A673 (cell line): ENCODE measurements around the gene DUOX1.

Experiments used
- EZH2 ChIP-seq: fragments of 200-600 bp; sonication (generic); IDR thresholded peaks from 2 replicates; pipeline ENCODE4 v1.6.1; 2017; ENCODE audit warnings: borderline replicate concordance, low read depth, mild to moderate bottlenecking, mixed read lengths, antibody characterized with exemption, low read length; ENCODE audit not compliant: poor library complexity, severe bottlenecking
- TF ChIP-seq, protein P1 (sequence below): fragments of 300-800, 200-600 bp; sonication (generic); conservative IDR thresholded peaks from 2 replicates; pipeline ENCODE4 v1.5.1; 2017; ENCODE audit warnings: low read depth, mild to moderate bottlenecking, antibody characterized with exemption, low read length, moderate library complexity, mixed read lengths

DNA sequence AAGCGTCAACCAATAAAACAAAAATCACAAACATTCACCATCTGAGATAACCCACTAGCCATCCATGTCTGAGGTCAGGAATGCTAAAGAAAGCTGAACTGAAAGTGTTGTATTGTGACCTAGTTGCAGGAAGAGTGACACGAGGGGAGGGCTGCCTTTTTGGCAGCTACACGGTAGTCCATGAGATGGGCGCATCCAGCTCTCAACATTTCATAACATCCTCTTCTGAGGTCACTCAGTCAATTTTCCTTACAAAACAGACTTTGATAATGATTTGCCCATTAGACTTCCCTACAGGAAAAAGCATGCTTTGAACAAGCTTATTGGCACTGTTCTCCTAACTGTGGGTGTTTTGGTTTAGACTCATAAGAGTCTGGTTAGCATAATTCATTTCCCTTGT, 73.4 kb downstream of the DUOX1 start:
- TF ChIP-seq, protein P1, sequence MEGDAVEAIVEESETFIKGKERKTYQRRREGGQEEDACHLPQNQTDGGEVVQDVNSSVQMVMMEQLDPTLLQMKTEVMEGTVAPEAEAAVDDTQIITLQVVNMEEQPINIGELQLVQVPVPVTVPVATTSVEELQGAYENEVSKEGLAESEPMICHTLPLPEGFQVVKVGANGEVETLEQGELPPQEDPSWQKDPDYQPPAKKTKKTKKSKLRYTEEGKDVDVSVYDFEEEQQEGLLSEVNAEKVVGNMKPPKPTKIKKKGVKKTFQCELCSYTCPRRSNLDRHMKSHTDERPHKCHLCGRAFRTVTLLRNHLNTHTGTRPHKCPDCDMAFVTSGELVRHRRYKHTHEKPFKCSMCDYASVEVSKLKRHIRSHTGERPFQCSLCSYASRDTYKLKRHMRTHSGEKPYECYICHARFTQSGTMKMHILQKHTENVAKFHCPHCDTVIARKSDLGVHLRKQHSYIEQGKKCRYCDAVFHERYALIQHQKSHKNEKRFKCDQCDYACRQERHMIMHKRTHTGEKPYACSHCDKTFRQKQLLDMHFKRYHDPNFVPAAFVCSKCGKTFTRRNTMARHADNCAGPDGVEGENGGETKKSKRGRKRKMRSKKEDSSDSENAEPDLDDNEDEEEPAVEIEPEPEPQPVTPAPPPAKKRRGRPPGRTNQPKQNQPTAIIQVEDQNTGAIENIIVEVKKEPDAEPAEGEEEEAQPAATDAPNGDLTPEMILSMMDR, result no peak
- no peak for TF ChIP-seq EZH2
